NCI-H774 (cell line): ENCODE measurements around the gene CCDC192.
"Not testable (repeated sequence)": the region's sequence is repeated elsewhere in the genome, so short reads cannot be mapped to it uniquely, and the experiment has no call there.

ENCODE experiments used
- DNase-seq: peaks from one replicate; lab custom pipeline; 2025; lab: John Stamatoyannopoulos, UW

Gene CCDC192

DNA sequence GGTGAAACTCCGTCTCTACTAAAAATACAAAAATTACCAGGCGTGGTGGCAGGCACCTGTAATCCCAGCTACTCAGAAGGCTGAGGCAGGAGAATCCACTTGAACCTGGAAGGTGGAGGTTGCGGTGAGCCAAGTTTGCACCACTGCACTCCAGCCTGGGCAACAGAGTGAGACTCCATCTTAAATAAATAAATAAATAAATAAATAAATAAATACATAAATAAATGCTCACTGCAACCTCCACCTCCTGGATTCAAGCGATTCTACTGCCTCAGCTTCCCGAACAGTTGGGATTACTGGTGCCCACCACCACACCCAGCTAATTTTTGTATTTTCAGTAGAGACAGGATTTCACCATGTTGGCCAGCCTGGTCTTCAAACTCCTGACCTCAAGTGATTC, 144.4 kb downstream of the CCDC192 start:
- DNase-seq, result not testable (repeated sequence)

DNA sequence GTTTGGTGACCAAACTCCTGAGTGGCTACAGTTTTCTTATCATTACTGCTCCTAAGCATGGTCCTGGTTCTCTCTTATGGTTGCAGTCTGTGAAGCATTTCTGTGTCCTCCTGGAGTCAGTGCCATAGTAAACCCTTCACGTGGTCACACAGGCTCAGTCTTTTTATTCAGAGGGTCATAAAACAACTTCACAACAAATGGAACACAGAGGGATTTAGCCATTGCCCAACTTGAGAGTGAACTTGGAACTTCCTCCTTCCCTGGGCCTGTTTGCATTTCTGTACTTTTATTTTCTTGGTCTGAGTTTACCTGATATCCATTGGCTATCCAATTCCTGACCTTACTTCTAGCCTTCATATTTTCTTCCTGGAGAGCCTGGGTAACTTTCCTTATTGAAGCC, 144.9 kb downstream of the CCDC192 start:
- DNase-seq, result no peak

GRCh38 chr5:127849408-127849807, 146.2 kb downstream of the CCDC192 start:
- DNase-seq, result no peak

- no peak for DNase-seq
Observed at GRCh38 chr5:127849891-127850290, 146.7 kb downstream of the CCDC192 start.

DNA sequence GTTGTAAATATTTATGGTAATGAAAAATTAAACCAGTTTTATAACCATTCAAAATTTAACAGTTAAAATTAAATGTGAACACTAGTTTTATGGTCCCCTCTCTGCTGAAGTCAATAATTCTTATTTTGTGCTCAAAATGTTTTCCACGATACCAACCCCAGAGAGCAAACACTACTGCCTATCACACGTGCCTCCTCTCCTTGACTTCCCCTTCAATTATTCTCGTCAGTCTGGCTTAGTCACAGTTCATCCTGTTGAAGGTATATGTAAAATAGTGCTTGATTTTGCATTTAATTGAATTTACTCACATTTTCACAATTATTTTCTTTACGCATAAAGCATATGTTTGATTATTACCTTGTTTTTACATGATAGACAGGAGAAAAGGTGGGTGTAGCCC, 148.8 kb downstream of the CCDC192 start:
- no peak for DNase-seq

GRCh38 chr5:127854520-127854919, 151.3 kb downstream of the CCDC192 start:
- no peak for DNase-seq

- DNase-seq, result no peak
Observed at GRCh38 chr5:127856292-127856691, 153.1 kb downstream of the CCDC192 start.

GRCh38 chr5:127858116-127858784, 155.1 kb downstream of the CCDC192 start:
- DNase-seq, result no peak

- no peak for DNase-seq
Observed at GRCh38 chr5:127860291-127860690, 157.1 kb downstream of the CCDC192 start.

DNA sequence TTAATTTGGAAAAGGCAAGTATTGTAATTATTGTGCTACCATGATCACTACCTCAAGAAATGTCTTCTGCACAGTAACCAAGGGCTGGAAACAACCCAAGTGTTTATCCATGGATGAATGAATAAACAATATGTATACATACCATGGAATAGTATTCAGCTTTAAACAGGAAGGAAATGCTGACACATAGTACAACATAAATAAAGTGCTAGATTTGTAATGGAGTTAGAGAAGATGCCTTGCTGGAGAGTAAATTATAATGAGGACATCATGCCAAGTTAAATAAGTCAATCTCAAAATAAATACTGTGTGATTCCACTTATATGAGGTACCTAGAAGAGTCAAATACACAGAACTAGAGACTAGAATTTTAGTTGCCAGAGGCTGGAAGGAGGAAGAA, 160.0 kb downstream of the CCDC192 start:
- no peak for DNase-seq

- no peak for DNase-seq
Observed at GRCh38 chr5:127863610-127864395, 160.6 kb downstream of the CCDC192 start.

- DNase-seq, result no peak
Observed at GRCh38 chr5:127864511-127864910, 161.3 kb downstream of the CCDC192 start.

DNA sequence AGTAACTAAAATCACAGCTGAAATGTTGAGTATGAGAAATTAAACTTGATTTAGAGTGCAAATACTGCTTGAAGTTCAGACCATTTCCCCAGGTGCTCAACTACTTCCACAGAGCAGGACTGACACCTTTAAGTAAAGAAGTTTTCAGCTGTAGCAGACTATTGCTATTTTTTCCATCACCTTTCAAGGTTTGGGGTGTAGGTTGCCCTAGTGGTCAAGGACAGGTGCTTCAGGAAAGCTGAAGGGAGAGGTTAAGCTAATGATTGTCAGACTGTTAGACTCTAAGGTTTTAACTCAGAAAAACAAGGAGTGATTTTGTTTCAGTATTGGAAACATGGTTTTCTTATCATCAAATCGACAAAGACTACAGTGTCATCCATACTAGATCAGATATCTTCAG, 162.1 kb downstream of the CCDC192 start:
- no peak for DNase-seq

DNA sequence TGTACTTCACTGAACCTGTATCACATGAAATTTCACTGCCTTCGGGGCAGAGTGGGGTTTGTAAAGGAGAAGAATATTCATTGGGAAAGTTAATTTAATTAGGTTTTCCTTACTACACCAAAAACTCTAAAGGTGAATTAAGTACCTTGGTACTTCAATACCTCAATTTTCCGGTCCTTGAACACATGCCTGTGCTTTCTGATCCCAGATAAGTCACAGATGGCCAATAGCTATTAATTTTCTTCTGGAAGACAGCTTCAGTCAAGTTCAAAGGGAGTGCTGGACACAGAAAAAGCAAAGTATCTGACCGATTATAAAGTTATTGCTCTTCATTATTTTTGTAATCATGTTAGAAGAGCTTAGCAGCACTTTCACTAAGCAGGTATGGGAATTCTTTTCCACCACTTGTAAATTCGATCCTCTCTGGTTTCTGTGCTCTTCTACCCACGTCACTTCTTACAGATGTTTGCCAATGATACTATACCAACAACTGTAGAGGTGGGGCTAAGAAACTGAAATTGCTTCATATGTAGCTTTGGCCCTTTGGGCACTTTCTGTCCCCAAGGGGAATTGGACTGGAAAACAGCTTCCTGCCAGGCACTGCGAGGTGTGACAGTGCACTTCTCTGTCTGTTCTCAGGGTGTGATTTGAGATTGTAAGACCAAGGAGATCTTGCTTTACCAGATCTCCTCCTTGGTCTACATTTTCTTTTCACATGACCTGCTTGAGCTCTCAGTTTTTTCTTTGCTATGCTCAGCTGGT, 164.0 kb downstream of the CCDC192 start:
- DNase-seq, result no peak

DNA sequence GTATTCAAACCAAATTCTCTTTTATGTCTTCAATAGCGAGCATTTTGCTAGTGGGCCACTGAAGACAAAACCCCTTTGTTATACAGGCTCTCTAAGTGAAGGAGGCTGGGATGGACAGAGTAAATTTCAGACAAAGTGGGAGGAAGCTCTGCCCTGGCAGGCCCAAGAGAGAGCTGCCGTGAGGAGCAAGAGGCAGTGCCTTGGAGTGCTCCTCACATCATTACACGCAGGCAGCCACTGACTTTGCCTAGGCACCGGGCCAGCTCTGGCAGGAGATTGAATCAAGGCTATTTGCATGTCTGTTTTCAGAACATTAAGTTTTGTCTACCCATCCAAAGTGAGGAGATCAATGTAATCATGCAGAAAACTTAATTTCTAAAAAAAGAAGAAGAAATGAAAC, 167.7 kb downstream of the CCDC192 start:
- no peak for DNase-seq

DNA sequence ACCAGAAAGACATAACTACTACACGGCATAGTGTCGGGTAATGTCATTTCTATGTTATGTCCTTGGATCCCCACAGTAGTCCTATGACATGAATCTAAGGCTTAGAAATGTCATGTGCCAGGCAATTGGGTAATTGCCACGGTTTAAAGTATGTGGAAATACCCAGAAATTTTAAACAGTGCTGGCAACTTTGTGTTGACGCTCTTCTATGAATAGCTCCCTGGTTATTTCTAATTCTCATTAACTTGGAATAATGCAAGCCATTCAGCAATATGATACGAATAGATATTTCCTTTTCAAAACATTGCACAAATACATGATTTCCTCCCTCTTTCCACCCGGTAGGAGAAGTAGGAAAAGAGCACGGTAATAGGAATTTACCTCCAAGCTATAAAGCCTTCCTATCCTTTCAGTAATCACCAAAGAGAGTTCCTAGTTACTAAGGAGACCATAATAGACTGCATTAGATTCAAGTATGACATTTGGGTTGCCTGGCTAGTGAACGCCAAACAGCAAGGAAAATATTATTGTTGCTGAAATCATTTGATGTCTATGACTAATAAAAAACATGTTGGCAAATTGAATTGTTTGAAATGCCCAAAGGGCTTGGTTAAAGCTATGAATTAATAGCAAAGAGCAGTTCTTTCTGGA, 168.4 kb downstream of the CCDC192 start:
- no peak for DNase-seq

- DNase-seq, result no peak
Observed at GRCh38 chr5:127872494-127872893, 169.3 kb downstream of the CCDC192 start.

DNA sequence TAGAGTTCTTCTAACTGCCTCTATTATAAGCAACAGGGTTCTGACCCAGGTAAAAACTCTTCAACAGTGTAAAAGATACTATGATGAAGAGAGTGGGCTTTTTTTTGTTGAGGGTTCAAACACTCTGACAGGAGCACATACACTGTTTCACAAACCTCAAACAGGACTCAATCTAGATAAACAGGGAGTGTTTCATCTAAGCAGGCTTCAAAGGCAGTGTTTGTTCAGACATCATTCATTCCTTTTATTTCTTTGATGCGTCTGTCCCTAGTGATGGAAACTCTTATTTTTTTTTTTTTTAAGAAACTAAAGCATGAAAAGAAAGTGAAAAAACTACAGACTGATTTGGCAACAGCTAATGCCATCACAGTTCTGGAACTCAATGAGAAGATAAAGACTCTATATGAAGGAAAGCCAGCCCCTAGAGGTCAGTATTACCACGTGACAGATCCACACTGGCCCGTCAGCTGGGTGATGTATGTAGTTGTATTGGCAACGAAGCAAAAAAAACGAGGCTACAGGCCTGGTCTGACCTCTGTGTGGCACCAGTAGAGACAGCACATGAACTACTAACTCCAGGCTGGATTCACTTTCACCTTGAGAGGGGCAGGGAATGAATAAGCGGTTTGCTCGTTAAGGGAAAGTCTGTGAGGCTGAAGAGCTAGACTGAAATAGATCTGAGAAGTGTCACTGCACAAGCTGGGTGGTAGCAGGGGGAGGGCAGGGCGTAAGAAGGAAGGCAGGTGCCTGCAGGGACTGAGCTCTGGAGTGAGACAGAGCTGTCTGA, 172.2 kb downstream of the CCDC192 start:
- peak; percentile 66 for DNase-seq

DNA sequence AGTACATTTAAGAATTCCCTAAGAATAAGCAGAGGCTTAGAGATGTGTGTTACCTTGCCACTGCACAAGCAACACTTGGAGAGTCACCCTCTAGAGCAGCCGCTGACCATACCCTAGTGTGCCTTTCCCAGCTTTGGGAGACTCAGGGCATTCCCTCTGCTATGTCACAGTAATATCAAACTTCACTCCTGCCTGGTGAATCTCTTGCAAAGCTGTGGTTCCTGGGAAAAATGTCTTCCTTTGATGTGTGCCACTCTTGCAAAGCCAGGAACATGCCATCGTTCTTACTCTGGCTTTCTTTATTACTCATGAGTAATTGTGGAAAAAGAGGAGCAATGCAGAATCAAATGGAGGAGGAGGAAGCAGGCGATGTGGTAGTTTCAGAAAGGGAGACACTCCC, 173.2 kb downstream of the CCDC192 start:
- DNase-seq, result no peak

DNA sequence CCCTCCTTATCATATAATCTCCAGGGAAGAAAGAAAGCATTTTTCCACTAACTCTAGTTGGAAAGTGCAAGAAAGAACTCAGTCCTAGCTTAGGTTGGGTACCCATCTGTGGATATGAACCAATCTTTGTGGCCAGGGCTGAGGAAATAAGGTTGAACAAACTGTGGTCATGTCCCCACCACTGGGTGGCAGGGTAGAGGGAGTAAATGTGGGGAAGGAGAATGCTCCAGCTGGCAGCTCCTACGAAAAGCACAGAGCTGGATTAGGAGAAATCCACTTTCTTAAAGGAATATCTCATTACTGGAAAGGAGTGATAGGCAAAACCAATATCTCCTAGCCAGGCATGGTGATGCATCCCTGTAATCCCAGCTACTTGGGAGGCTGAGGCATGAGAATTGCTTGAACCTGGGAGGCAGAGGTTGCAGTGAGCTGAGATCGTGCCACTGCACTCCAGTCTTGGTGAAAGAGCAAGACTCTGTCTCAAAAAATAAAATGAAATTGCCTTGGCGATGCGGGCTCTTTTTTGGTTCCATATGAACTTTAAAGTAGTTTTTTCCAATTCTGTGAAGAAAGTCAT, 175.1 kb downstream of the CCDC192 start:
- DNase-seq, result peak; percentile 9

GRCh38 chr5:127884416-127884815, 181.2 kb downstream of the CCDC192 start:
- no peak for DNase-seq
